Activated CD4-positive, alpha-beta T cell treated with anti-CD3 and anti-CD28 coated beads, Interleukin-2, Interleukin-4, amounts not matched to agents 100 ng/mL and 50 ng/mL, durations not matched to agents 16 hours and 8 hours (primary cell): ENCODE results near the gene AKAP1.

Experiments used
- DNase-seq: peaks from one replicate; pipeline ENCODE4 v3.0.0-alpha.2; 2020; ENCODE audit warnings: low spot score

Gene AKAP1

DNA sequence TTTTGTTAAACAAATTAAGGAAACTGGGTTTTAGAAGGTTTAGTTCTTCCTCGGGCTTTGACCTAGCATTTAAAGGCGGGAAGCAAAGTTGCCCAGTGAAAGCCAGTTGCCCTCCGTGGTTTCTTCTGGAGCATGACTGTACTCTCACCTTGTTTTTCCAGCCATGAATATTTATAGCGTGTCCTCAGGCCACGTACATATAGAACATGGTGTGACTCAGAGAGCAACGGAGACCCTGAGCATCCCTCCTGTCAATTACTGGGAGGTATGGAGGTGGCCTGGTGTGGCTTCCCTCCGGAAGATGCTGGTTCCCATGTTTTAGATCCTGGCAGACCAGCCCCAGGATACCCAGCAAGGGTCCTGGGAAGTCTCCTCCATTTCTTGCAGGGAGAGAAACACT is 48.4 kb downstream of the AKAP1 start:
- DNase-seq, result no peak

DNA sequence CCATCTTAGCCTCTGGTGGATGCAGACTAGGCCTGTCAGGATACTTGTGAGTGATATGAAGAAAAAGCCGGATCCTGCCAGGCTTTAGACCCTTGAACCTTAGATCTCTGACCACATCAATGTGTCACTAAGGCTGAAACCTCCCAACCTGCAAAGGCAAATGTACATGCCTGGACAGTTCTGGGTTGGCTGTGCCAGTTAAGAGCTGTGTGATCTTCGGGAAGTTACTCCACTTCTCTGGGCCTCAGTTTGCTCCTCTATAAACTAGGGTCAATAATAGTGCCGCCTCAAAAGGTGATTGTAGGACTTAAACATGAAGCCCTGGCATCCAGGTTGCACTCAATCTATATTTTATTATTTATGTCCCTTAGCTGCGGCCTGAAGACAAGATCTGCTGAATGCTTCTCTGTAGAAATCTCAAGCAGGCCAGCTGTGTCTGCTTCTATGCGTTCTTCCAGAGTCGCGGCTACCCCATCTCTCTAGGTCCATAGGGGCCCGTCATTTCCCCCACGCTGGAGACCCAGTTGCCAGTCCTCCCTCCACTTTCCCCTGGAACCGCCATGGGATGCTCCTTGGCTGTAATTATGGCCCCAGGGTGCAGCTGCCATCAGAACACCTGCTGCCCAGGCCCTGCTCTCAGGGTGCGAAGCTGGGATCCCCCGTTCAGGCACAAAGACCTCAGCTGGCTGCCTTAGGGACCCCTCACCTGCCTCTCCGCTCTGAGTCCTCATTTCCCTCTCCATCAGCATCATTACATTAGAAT is 50.2 kb downstream of the AKAP1 start:
- no peak for DNase-seq

DNA sequence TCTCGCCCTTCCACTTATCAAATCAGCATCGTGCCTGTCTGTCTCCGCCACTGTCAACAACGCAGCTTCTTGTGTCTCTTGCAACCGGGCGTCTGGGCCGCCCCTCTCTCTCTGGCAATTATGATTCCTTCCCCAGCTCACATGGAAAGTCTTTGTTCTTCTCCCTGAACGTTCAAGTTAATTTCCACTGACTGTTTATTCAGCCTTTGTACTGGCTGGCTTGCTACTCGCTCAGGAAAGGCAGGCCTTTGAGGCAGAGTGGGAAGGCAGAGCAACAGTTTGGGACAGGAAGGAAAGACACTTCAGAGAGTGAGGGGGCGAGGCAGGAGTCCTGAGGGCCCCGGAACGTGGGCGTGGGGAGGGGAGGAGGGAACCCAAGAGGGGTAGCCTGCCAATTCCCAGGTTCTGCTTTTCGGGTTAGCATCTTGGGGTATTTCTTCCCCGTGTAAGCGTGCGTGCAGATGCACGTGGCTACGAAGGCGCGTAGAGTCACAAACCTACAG is 50.8 kb downstream of the AKAP1 start:
- DNase-seq, result no peak

DNA sequence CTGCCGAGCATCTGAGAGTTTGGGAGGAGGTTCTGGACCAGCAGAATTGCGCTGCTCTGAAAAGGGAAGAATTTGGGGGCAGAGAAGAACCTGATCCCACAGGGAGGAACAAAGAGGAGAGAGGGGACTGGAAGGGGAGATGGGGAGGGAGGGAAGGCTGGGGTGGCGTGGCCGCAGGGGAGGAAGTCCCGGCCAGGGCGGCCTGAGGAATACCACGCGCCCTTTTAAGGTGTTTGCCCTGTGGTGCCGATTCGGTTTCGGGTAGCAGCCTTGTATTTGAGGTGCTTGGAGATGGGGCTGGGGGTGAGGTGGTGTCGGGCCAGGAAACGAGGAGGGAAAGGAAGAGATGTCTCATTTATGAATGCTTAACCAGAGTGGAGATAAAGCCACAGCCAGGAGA is 51.3 kb downstream of the AKAP1 start:
- DNase-seq, result no peak

DNA sequence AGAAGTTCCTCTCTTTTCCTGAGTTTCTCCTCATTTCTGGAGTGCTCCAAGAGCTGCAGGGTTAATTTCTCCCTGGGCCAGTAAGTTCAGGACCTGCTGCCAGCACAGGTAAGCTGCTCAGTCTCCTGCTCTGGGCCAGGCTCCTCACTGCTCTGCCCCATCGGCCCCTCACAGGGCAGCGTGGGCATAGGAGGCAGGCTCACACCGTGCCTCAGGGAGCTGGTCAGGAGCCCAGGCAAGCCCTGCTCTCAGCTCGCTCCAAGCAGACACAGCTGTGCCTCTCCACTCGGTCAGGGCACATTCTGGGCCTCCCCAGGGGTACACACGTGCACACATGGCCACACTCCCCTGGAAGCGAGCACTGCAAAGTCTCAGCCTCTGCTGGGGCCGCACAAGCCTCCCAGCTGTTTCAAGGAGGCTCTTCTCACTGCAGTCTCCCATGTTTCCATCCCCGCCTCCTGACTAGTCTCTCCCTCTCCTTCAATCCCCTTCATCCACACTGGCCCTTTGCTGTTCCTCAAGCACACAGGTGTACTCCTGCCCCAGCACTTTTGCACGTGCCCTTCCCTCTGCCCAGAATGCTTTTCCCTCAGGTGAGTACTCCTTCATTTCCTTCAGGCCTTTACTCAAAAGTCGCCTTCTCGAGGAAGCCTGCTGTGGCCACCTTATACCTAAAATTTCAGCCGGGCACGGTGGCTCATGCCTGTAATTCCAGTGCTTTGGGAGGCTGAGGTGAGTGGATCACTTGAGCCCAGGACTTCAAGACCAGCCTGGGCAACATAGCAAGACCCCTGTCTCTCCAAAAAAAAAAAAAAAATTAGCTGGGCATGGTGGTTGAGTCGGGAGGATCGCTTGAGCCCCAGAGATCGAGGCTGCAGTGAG is 53.2 kb downstream of the AKAP1 start:
- DNase-seq, result no peak

DNA sequence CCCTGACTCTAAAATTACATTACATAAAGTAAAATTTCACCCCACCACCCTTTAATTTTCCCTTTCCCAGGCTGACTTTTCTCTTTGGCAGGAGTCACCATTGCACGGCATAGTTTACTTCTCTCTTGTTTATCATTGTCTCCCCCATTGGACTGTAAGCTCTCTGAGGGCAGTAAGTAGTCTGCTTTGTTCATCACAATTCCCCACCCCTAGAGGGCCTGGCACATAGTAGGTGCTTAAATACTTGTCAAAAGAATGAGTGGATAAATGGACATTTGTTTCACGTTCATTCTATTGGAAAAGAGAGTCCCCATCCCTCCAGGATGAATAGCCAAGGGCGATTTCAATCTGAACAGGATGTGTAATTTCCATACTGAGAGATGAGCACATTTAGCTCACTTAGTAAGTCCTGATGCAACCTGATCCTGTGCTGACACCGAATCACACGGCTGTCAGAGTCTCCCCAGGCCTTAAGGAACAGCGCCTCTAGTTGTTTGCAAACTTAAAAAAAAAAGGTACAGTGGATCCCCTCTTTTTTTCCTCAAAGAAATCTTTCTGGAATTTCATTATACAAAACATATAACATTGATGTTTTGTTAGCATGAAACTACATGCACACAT is 54.0 kb downstream of the AKAP1 start:
- peak; percentile 4 for DNase-seq

DNA sequence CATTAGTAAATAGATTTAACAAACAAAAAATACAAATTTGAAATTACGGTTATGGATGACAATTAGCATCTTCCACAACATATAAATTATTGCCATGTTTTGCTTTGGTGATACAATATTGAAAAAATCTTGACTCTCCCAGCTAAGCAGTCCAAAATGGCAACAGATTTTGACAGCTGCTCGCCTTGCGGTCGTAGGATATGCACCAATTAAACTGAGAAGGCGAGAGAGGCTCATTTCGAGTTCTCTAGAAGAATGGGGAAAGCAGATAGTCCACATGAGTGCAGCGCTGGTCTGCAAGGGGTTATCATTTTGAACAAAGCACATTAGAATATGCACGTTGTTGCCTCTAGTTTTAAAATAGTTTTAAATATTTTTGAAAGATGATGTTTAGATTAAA is 55.3 kb downstream of the AKAP1 start:
- DNase-seq, result no peak

DNA sequence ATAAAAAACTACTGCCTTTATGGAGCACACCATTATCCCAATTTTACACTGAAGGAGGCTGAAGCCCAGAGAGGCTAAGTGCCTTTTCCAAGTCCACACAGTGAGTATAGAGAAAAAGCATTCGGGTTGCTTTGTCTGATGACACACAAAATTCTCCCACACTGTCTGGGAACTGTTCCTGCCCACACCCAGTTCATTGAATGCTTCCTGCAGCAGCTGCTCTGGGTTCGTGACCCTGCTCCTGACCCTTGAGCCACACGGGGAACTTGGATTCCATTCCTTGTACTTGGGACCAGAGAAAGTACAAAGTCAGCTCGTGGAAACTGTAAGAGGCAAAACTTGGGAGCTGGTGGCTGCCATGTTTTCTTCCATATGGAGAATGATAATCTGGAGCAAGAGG is 57.9 kb downstream of the AKAP1 start:
- DNase-seq, result no peak

DNA sequence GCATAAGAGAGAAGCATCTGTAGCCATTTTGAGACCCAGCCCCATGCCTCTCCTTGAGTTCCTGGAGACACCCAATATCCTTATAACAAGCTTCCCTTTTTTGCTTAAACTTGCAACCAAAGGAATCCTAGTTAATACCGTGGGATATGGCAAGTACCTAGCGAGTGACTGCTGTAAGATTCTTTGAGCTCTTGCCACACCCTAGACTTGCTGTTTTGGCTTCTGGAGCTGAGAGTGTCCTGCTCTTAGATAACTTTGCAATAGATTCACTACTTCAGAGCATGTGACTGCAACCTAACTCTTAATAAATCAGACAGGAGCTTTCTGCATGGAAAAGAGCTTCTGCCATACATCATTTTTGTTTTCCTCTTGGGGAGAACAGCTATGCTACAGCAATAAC is 58.3 kb downstream of the AKAP1 start:
- DNase-seq, result no peak

DNA sequence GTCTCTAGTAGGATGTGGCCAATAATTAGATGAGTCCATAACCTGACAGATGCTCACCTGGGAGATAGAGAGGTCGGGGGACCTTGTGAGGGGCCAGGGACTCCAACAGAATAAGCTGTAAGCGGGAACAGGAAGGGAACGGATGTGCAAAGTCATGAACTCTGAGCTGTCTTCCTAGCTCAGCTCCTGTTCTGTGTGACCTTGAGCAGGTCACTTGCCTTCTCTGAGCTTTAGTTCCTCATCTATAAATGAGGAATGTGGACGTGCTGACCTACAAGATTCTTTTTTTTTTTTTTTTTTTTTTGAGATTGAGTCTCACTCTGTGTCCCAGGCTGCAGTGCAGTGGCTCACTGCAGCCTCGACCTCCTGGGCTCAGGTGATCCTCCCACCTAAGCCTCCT is 58.9 kb downstream of the AKAP1 start:
- DNase-seq, result no peak

DNA sequence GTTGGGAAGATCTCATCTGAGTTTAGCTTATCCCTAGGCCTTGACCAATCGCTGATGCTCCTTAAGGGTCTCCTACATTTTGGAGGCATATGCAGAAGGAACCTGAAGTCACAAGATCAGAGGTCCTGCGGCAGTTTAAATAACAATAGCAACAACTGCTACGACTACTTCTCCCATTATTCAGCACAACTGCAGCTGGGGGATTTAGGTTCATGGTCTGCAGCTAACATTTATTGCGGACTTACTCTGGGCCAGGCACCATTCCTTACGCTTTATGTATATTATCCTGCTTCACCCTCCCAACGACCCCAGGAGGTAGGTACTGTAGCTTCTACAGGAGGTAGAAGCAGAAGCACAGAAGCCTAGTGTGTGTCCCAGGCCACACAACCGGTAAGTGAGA is 59.5 kb downstream of the AKAP1 start:
- no peak for DNase-seq

DNA sequence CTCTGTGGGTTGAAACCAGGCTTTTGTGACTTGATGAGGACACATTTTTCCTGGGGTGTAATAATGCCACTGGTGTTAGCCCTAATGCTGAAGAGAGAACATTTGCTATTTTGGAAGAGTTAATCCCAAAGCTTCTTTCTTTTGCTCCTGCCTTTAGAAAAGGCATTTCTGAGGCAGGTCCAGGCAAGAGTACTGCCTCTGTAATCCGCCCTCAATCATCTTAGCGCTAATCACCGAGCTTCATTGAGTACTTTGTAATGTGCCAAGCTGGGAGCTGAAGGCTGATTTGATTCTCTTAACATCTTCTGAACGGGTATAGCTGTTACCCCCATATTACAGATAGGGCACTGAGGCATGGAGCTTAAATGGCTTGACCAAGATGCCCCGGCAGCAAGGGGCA is 60.3 kb downstream of the AKAP1 start:
- DNase-seq, result no peak

DNA sequence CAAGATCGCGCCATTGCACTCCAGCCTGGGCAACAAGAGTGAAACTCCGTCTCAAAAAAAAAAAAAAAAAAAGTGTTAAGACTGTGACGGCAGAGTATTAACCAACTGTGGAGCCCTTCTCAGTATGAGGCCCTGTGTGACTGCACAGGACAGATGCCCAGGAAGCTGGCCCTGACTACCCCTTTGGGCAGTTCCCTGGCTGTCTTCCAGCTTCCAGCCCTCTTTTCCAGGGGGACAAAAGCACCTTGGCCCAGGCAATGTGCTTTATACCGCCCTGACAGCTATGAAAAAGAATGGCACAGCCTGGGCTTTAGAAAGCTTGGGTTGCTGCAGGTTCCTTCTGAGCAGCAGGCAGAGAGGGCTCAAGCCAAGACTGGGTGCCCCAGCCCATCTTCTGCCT is 61.2 kb downstream of the AKAP1 start:
- no peak for DNase-seq

DNA sequence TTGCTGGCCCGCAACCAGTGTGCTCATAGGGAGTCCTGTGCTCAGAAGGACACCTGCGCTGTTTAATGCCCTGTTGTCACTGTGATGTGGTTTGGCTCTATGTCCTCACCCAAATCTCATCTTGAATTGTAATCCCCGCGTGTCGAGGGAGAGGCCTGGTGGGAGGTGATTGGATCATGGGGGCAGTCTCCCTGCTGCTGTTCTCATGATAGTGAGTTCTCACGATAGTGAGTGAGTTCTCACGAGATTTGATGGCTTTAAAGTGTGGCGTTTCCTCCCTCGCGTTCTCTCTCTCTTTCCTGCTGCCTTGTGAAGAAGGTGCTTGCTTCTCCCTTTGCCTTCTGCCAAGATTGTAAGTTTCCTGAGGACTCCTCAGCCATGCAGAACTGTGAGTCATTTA is 66.8 kb downstream of the AKAP1 start:
- no peak for DNase-seq

DNA sequence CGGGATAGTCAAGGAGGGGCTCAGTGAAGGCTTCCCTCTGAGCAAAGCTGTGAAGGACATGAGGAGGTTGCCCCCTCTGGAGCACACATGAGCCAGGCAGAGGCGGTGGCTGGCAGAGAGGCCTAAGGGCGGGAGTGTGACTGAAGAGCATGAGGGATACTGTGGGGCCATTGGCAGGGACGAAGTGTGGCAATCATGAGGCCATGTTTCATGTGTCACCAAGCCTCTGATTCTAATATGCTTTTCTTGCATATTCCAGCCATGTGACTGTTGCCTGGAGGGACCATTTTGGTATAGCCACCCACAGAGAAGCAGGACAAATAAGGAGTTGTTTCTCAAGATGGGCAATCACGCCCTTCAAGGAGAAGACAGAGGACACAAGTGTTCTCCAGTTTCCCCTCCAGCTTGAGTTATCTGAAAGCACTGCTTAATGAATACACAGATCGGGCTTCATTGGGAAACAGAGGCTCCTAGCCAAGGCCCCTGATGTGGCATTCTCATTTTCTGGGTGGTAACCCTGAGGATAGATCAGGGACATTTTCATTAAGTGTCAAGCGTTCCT is 68.0 kb downstream of the AKAP1 start:
- no peak for DNase-seq

DNA sequence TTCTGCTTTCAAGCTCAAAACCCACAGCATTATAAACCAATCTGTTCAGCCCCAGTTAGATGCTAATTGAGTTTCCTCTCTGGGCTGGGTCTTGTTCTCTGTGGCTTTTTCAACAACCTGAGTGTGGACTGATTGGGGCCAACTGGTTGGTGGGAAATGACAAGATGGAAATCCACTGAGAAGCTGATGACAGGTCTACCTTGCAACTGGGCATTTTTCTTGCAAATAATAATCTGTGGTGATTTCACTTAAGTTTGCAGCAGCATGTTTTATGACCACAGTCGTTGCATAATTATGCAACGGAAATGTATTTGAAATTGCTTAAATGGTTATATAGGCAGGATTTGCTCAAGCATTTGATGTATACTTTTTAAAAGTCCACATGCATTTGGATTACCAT is 69.9 kb downstream of the AKAP1 start:
- DNase-seq, result no peak

DNA sequence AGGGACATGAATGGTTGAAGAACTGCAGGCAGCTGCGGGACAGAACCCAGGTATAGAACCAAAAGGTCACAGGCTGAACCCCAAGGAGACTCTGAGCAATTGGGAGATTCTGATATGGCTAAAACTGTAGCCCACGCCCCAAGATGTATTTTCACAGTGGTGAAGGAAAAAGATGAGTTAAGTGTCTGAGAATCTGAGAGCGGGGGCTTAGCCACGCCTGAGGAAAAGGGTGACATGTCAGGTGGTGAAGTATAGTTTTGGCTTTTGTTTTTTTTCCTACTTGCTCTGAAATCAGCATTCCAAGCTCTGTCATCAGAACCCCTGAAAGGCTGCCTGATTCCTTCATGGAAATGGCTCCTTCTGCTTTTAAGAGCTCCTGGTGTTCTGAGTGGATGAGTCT is 73.3 kb downstream of the AKAP1 start:
- no peak for DNase-seq

DNA sequence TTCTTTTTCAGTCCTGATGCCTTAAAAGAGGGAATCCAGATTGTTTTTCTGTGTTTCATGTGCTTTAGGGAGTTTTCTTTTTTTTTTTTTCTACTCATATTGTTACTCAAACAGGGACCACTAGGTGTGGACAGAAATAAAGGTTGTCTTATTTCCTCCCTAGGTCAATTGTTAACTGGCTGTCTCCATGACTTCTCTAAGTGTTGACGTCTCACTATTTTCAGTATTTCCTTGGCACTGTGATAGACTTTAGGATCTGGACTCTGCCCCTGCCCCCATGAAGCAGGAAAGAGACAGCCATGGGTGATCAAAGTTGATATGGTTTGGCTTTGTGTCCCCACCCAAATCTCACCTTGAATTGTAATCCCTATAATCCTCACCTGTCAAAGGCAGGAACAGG is 73.7 kb downstream of the AKAP1 start:
- no peak for DNase-seq

DNA sequence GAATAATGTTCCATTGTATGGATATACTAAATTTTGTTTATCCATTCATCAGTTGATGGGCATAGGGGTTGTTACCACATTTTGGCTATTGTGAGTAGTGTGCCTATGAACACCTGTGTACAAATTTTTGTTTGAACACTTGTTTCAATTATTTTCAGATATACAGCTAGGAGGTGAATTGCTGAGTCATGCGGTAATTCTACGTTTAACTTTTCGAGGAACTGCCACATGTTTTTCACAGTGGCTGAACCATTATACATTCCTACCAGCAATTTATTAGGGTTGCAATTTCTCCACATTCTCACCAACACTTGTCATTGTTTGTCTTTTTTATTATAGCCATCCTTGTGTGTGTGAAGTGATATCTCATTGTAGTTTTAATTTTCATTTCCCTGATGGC is 75.6 kb downstream of the AKAP1 start:
- DNase-seq, result no peak

DNA sequence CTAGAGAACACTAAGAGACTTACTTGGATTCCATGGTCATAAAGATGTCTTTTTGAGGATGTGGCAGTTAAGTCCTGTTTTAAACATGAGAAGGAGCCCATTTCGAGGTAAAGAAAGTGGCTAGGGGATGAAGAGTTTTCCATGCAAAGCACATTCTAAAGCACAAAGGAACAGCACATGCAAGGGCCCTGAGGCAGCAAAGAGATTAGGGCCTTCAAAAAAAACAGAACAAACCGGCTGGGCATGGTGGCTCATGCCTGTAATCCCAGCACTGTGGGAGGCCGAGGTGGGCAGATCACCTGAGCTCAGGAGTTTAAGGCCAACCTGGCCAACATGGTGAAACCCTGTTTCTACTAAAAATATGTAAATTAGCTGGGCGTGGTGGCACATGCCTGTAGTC is 79.8 kb downstream of the AKAP1 start:
- DNase-seq, result no peak

DNA sequence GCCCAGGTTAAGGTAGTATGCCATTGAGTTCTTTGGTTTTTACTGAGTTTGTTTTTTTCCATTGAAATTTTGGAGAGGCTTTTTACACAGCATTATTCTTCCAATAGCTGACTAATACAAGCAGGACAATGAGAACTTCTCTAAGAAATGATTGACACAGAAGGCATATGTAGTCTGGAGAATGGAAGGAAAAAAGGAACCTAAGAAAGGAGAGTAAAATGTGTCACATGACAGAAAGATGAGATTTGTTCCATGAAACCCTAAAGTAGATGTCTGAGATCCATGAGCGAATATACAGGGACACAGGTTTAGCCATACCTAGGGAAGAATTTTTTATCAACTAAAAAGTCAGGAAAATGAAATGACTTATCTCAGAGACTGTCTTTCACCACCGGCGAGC is 80.7 kb downstream of the AKAP1 start:
- no peak for DNase-seq

DNA sequence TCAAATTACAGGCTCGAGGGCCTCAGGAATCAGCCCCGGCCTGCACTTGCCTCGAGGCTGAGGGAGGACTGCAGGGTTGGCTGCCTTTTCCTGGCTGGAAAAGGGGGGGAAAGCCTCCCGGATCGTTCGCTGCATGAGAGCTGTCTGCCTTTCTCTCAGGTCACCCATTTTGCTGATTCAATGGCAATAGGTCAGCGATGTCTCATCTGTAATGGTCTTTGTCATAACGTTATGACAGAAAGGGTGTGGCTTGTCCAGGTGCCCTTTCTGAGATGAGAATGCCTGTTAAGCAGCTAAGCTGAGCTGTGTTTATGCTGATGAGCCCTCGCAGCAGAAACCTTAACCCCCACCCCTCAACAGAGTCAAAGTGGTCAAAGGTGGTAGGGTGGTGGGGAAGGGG is 81.8 kb downstream of the AKAP1 start:
- no peak for DNase-seq

DNA sequence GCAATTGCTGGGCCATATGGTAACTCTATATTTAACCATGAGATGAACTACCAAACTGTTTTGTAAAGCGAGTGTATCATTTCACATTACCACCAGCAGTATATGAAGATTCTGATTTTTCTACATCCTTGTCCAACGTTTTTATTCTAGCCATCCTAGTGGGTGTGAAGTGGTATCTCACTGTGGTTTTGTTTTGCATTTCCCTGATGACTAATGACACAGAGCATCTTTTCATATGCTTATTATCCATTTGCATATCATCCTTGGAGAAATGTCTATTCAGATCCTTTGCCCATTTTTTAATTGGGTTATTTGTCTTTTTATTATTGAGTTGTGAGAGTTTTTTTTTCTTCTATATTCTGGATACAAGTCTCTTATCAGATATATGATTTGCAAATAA is 83.6 kb downstream of the AKAP1 start:
- DNase-seq, result no peak
